ENCODE measurements around the gene HNRNPA0.

The HNRNPA0 gene

GRCh38 chr5:137727623-137728022, 26.5 kb downstream of the HNRNPA0 start:
- TF ChIP-seq CTCF (IDR thresholded peaks at IDR 0.05; ENCODE audit: low read length, missing control alignments), result no peak
- no peak for DNase-seq (ENCODE audit: low read depth)
- H3K4me3 ChIP-seq (replicated peaks; ENCODE audit: low read depth, low read length), result no peak overlapping the region

- no peak for TF ChIP-seq CTCF (IDR thresholded peaks at IDR 0.05; ENCODE audit: low read length, missing control alignments)
- no peak for DNase-seq (ENCODE audit: low read depth)
- no peak overlapping the region for H3K4me3 ChIP-seq (replicated peaks; ENCODE audit: low read depth, low read length)
Observed at GRCh38 chr5:137724251-137724650, 29.9 kb downstream of the HNRNPA0 start.

GRCh38 chr5:137718611-137719010, 35.6 kb downstream of the HNRNPA0 start:
- H3K4me3 ChIP-seq (replicated peaks; ENCODE audit: low read depth, low read length), result no peak overlapping the region
- DNase-seq (ENCODE audit: low read depth), result no peak
- TF ChIP-seq CTCF (IDR thresholded peaks at IDR 0.05; ENCODE audit: low read length, missing control alignments), result no peak

- DNase-seq (ENCODE audit: low read depth), result no peak
- no peak overlapping the region for H3K4me3 ChIP-seq (replicated peaks; ENCODE audit: low read depth, low read length)
- no peak for TF ChIP-seq CTCF (IDR thresholded peaks at IDR 0.05; ENCODE audit: low read length, missing control alignments)
Observed at GRCh38 chr5:137716337-137716736, 37.8 kb downstream of the HNRNPA0 start.

GRCh38 chr5:137715456-137715855, 38.7 kb downstream of the HNRNPA0 start:
- DNase-seq (ENCODE audit: low read depth), result no peak
- no peak overlapping the region for H3K4me3 ChIP-seq (replicated peaks; ENCODE audit: low read depth, low read length)
- no peak for TF ChIP-seq CTCF (IDR thresholded peaks at IDR 0.05; ENCODE audit: low read length, missing control alignments)

- H3K4me3 ChIP-seq (replicated peaks; ENCODE audit: low read depth, low read length), result no peak overlapping the region
- no peak for TF ChIP-seq CTCF (IDR thresholded peaks at IDR 0.05; ENCODE audit: low read length, missing control alignments)
Observed at GRCh38 chr5:137714946-137715345, 39.2 kb downstream of the HNRNPA0 start.

GRCh38 chr5:137714494-137714893, 39.7 kb downstream of the HNRNPA0 start:
- DNase-seq (ENCODE audit: low read depth), result no peak
- TF ChIP-seq CTCF (IDR thresholded peaks at IDR 0.05; ENCODE audit: low read length, missing control alignments), result no peak
- no peak overlapping the region for H3K4me3 ChIP-seq (replicated peaks; ENCODE audit: low read depth, low read length)

More at GRCh38 chr5:137714946-137715345, 39.2 kb downstream of the HNRNPA0 start:
- no peak for DNase-seq (ENCODE audit: low read depth)

Measured in fibroblast of pulmonary artery (primary cell).